Right lobe of liver (tissue), 6 donors: ENCODE data around the gene ROMO1. TPM values are rescaled to one million over a fixed set of nuclear protein-coding genes. Genes with fewer than 3 reads are reported as not detected.

ENCODE experiments used
- ATAC-seq, 4 donors: fragments of 200-7000 bp; cut with Tn5 transposase; one replicate each; pipeline ENCODE4 v1.9.1; 2020; ENCODE audit warnings: mild to moderate bottlenecking in 4 of 4, moderate library complexity in 4 of 4
- DNase-seq, 3 donors: peaks; one replicate each; pipeline ENCODE4 v3.0.0-alpha.2; 2020
- H3K27ac ChIP-seq, 3 donors: fragments of 200-600 bp; one replicate each; pipeline ENCODE4 v1.8.0; 2022
- H3K27me3 ChIP-seq, 2 donors: fragments of 200-600 bp; one replicate each; pipeline ENCODE4 v1.8.0; 2022
- H3K36me3 ChIP-seq, 4 donors: fragments of 200-600 bp; sonication (generic) in 1 of 4; one replicate each; pipeline versions ENCODE4 v1.5.1 to v1.8.0; 2017 to 2022; ENCODE audit warnings: control low read depth in 1 of 4
- H3K4me1 ChIP-seq, 4 donors: fragments of 200-600 bp; sonication (generic) in 1 of 4; one replicate each; pipeline versions ENCODE4 v1.5.1 to v1.8.0; 2017 to 2022; ENCODE audit warnings: control low read depth in 1 of 4
- H3K4me3 ChIP-seq, 3 donors: fragments of 200-600 bp; one replicate each; pipeline ENCODE4 v1.8.0; 2022
- H3K9me3 ChIP-seq, 4 donors: fragments of 200-600 bp; sonication (generic) in 1 of 4; one replicate each; pipeline versions ENCODE4 v1.5.1 to v1.8.0; 2017 to 2022; ENCODE audit warnings: control low read depth in 1 of 4
- POLR2A ChIP-seq: fragments of 450-650 bp; IDR thresholded peaks from one replicate; pipeline ENCODE4 v1.6.1; 2017; ENCODE audit warnings: antibody characterized with exemption, mild to moderate bottlenecking
- WGBS: methylation state at CpG from one replicate; pipeline ENCODE4 v1.1.6; 2018; ENCODE audit warnings: low coverage, low lambda C conversion rate; ENCODE audit not compliant: insufficient coverage; ENCODE audit errors: missing lambda C conversion rate; 5-methylcytosine and 5-hydroxymethylcytosine counted together
- intact Hi-C, 2 donors: fragments of 100-400 bp; cut with DNase I; formaldehyde crosslinking; loops; one replicate each; pipeline versions ENCODE4 v1.11.2 to v1.14.1; 2022
- total RNA-seq, 6 experiments: library from RNA; depleted of rRNA in 2 of 6; stranded (reverse); fragments of >200 nt in 2 of 6; fragmentation: NEBNext Ultra II Directional in 3 of 6; extraction: Animal tissue kit (Norgen Biotek cat#: 25700) in 3 of 6; gene quantifications; one replicate each; pipeline versions ENCODE4 v1.1.0 to v1.2.4, GENCODE V29; 2016 to 2023
- TF ChIP-seq, protein P1 (sequence below), 4 donors: fragments of 200-600 bp in 3 of 4; fragments of 450-650 bp in 1 of 4; IDR thresholded peaks; one replicate each; pipeline versions ENCODE4 v1.5.1 to v1.8.0; 2016 to 2022; ENCODE audit warnings: antibody characterized with exemption in 4 of 4, mild to moderate bottlenecking in 2 of 4
- donor health status: DM: no; HTN: yes; CAD: no.
- donor health status: DM: no; HTN: no; CAD: no.
- donor health status: DM: no; HTN: no; CAD: no.
- donor health status: DM: no; HTN: yes; CAD: no.
- donor health status: DM: no; HTN: yes; CAD: no.

Gene ROMO1
- total RNA-seq, 6 experiments from 2014 or later: 70.4 to 209 (median 84.8) TPM

DNA sequence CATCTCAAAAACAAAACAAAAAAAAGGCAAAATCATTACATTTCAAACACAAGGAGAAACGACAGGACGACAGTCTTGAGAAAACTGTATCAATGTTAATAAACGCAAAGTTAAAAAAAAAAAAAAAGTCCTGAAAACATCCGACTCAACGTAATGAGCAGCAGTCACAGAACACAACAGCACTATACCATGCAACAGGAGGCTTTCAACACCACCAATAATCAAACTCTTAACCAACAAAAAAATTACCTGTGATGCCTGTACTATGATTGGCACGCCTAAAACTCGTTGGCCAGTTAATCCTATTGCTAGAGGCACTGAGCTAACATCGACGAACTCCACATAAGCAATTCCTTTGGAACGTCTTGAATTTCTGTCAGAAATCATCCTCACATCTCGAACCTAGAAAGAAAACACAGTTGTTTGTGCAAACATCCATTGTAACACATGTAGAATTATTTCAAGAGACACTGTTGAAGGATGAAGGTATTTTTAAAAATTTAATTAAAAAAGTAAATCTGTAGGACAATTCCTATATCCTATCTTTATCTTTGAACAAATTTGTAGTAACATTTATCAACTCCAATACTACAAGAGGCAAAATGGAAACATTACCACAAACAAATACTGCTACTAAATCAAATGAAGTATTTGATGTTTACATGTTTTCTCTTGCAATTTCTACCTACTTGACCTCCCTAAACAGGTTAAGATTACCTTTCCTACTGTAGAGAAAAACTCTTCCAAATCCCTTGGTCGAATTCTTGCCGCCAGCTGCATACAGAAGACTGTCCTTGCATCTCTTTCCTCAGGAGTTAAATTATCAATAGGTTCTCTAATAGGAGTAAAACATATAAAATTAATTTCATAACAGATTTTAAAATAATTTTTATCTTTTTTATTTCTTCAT lies 25.4 kb downstream of the ROMO1 start:
- H3K9me3 ChIP-seq: no peaks in the 10 kb centered on the region
- WGBS: 76% methylated on average over 13 of the region's 13 CpGs
- H3K27ac ChIP-seq: no peak overlapping the region
- H3K27me3 ChIP-seq: no peaks in the 10 kb centered on the region
- TF ChIP-seq POLR2A: no peak
- TF ChIP-seq, protein P1, sequence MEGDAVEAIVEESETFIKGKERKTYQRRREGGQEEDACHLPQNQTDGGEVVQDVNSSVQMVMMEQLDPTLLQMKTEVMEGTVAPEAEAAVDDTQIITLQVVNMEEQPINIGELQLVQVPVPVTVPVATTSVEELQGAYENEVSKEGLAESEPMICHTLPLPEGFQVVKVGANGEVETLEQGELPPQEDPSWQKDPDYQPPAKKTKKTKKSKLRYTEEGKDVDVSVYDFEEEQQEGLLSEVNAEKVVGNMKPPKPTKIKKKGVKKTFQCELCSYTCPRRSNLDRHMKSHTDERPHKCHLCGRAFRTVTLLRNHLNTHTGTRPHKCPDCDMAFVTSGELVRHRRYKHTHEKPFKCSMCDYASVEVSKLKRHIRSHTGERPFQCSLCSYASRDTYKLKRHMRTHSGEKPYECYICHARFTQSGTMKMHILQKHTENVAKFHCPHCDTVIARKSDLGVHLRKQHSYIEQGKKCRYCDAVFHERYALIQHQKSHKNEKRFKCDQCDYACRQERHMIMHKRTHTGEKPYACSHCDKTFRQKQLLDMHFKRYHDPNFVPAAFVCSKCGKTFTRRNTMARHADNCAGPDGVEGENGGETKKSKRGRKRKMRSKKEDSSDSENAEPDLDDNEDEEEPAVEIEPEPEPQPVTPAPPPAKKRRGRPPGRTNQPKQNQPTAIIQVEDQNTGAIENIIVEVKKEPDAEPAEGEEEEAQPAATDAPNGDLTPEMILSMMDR (IDR thresholded peaks at IDR 0.05): no peak
- peaks cover 29 to 100% (median 87%) of the 10 kb centered on the region in 4 donors for H3K36me3 ChIP-seq
- intact Hi-C loops: no loop called here
- DNase-seq: no peak
- H3K4me3 ChIP-seq: no peak overlapping the region
- ATAC-seq: no peak
- H3K4me1 ChIP-seq: no peaks in the 10 kb centered on the region

DNA sequence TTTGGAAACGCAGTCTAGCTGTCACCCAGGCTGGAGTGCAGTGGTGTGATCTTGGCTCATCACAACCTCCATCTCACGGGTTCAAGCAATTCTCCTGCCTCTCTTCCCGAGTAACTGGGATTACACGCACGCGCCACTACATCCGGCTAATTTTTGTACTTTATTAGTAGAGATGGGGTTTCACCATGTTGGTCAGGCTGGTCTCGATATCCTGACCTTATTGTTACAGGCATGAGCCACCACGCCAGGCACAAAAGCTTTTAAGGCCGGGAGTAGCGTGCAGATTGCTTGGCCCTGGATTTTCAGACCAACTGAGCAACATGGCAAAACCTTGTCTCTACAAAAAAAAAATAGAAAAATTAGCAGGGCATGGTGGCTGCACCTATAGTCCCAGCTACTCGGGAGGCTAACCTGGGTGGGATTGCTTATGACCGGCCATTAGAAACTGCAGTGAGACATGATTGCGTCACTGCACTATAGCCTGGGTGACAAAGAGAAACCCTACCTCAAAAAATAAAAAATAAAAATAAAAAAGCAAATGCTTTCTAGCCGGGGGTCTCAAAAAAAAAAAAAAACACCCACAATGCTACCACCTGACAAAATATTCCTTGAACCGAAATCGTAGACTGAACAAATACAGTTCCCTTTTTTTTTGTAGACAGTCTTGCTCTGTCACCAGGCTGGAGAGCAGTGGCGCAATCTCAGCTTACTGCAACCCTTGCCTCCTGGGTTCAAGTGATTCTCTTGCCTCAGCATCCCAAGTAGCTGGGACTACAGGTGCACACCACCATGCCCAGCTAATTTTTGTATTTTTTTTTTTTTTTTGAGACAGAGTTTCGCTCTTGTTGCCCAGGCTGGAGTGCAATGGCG lies 27.9 kb downstream of the ROMO1 start:
- intact Hi-C loops: no loop called here

DNA sequence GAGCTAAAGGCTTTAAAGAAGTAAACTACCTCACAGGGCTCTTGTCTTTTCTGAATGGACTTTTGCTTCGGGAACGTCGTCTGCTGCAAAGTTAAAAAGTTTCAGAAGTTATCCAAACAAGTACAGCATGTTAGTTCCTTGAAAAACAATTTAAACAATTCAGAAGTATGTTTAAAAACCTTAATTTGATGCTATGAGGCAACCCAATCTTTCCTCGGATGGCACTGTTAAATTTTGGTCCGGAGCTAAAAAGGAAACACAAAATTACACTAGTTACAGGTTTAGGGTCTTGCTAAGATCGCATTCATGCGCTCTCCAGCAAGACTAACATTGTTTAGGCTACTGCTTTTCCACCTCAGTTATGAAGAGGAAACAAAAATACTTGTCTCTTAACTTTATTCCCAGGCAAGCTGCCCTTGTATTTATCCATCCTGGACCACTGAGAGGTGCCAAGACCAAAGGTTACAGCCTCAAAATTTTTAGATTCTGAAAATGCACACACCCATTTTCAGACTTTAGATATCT lies 30.1 kb downstream of the ROMO1 start:
- Histone ChIP-seq H3K4me1 (peaks cover 0 to 12% (median 5%) of the 10 kb centered on the region in 4 donors), H3K27me3 (no peaks in the 10 kb centered on the region), H3K27ac (no peak overlapping the region), H3K9me3 (no peaks in the 10 kb centered on the region), H3K36me3 (peaks cover 8 to 100% (median 89%) of the 10 kb centered on the region in 4 donors), H3K4me3 (no peak overlapping the region)
- ATAC-seq (no peak), DNase-seq (no peak)
- 82% methylated on average over 7 of the region's 7 CpGs for WGBS
- intact Hi-C loops: no loop called here
- TF ChIP-seq POLR2A: no peak
- TF ChIP-seq, protein P1 (IDR thresholded peaks at IDR 0.05): no peak

More for the DNA sequence above, 27.9 kb downstream of the ROMO1 start:
- no peak overlapping the region for H3K4me3 ChIP-seq
- DNase-seq (no peak), ATAC-seq (peak in 2 of 4 donors; percentile 27 to 34)
- H3K27ac ChIP-seq: no peak overlapping the region
- TF ChIP-seq, protein P1 (IDR thresholded peaks at IDR 0.05): no peak
- TF ChIP-seq POLR2A: no peak
- no peaks in the 10 kb centered on the region for H3K9me3 ChIP-seq
- peaks cover 18 to 100% (median 87%) of the 10 kb centered on the region in 4 donors for H3K36me3 ChIP-seq
- peaks cover 0 to 5% (median 2%) of the 10 kb centered on the region in 4 donors for H3K4me1 ChIP-seq
- H3K27me3 ChIP-seq: no peaks in the 10 kb centered on the region
- 86% methylated on average over 17 of the region's 20 CpGs for WGBS

DNA sequence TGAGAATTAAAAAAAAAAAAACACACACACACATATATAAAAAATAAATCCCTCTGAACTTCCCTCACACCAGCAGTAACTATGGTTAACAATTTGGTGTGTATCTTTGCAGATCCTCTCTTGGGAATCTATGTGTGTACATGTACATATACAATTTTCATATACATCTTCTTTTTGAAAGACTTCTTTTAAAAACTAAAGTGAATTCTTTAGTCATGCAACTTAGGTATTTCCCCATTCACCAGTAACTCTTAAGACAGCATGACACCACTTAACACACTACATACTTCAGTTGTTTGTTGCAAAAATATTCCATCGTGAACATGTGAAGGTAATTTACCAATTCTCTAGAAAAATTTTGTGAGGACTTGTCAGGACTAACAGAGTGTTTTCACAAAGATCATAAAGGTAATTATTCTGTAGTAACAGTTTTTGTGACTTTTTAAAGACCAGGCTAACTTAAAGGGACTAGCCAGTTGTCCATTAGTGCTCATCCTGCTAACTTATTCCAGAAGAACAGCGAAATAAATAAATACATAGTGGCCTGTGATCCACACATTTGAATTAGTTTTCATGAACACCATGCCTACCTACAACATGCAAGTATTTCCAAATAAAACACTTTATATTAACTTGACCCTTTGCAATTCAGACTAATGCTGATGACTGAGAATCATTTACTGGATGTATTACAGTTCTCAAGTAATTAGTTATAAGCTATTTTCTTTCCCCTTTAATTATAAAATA lies 30.8 kb downstream of the ROMO1 start:
- no peak overlapping the region for H3K4me3 ChIP-seq
- H3K9me3 ChIP-seq: no peaks in the 10 kb centered on the region
- intact Hi-C loops: no loop called here
- no peak overlapping the region for H3K27ac ChIP-seq
- 83% methylated on average over 2 of the region's 2 CpGs for WGBS
- TF ChIP-seq, protein P1 (IDR thresholded peaks at IDR 0.05): no peak
- TF ChIP-seq POLR2A: no peak
- peaks cover 0 to 19% (median 8%) of the 10 kb centered on the region in 4 donors for H3K4me1 ChIP-seq
- ATAC-seq (no peak), DNase-seq (no peak)
- H3K36me3 ChIP-seq: peaks cover 8 to 100% (median 88%) of the 10 kb centered on the region in 4 donors
- H3K27me3 ChIP-seq: no peaks in the 10 kb centered on the region
